ENCODE results near the gene CEMP1.
"Not testable (repeated sequence)": the region's sequence is repeated elsewhere in the genome, so short reads cannot be mapped to it uniquely, and the experiment has no call there.

Gene CEMP1

GRCh38 chr16:2531371-2531695, at the start of gene CEMP1:
Gene CEMP1 (minus strand): TSS chr16:2531408. CDS start chr16:2531073, 335 bp downstream.
- no peak for DNase-seq

- not testable (repeated sequence) for DNase-seq
Observed at GRCh38 chr16:2580818-2581217, 49.6 kb upstream of the CEMP1 start.

- DNase-seq = not testable (repeated sequence)
Observed at GRCh38 chr16:2580143-2580542, 48.9 kb upstream of the CEMP1 start.

DNA sequence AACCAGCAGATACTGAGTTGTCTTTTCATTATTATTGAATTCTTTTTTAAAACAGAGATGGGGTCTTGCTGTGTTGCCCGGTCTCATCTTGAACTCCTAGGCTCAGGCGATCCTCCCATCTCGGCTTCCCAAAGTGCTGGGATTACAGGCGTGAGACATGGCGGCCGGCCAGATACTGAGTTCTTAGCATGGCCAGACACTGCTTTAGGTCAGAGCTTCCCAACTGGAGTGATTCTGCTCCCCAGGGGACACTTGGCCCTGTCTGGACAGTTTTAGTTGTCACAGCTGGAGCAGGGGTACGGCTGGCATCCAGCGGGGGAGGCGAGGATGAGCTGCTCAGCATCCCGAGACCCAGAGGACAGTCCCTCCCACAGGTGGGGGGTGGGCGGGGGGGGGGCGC, 47.7 kb upstream of the CEMP1 start:
- DNase-seq = not testable (repeated sequence)

- not testable (repeated sequence) for DNase-seq
Observed at GRCh38 chr16:2577044-2577443, 45.8 kb upstream of the CEMP1 start.

DNA sequence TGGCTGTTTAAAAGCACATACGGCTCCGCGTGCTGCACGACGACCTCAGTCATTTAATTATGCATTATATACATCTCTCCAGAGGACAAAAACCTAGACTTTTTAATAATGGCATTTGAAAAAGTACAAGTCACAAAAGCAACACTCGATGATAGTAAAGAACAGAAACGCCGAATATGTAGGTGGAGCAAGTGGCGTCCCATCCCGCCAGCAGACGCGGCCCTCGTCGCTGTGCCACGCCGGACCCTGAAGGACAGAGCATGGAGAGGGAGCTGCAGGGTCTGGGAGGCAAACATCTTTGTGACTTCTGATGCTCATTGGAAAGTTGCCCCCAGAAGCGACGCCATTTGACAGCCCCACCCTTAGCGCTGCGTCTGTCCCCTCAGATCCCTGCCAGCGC, 44.6 kb upstream of the CEMP1 start:
- not testable (repeated sequence) for DNase-seq

DNA sequence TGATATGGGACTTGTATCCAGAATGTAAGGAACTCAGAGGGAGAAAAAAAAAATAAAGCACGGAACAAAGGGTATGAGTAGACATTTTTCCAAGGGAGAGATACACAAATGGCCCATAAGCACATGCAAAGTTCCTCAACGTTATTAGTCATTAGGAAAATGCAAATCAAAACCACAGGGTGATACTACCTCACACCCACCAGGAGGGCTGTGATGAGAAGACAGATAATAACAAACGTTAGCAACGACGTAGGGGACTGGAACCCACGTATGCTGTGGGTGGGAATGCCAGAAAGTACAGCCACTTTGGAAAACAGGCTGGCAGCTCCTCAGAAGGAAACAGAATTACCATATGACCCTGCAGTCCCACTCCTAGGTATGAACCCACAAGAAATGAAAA, 41.5 kb upstream of the CEMP1 start:
- DNase-seq = not testable (repeated sequence)

GRCh38 chr16:2568573-2568972, 37.4 kb upstream of the CEMP1 start:
- DNase-seq = not testable (repeated sequence)

GRCh38 chr16:2567506-2567905, 36.3 kb upstream of the CEMP1 start:
- DNase-seq = not testable (repeated sequence)

DNA sequence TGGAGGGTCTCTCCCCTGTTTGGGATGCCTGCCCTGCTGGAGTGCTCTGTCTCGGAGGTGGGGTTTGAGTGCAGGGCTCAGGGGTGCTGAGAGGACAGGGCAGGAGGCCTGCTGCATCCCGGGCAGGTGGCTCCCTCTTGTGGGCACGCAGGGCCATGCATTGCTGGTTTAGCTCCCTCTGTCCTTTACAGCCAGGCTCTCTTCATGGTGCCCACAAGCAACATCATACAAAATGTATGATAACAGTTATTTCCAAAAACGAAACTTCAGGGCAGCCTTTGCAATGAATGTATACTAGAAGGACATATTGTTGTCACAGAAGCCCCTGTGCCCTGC, 29.6 kb upstream of the CEMP1 start:
- not testable (repeated sequence) for DNase-seq

DNA sequence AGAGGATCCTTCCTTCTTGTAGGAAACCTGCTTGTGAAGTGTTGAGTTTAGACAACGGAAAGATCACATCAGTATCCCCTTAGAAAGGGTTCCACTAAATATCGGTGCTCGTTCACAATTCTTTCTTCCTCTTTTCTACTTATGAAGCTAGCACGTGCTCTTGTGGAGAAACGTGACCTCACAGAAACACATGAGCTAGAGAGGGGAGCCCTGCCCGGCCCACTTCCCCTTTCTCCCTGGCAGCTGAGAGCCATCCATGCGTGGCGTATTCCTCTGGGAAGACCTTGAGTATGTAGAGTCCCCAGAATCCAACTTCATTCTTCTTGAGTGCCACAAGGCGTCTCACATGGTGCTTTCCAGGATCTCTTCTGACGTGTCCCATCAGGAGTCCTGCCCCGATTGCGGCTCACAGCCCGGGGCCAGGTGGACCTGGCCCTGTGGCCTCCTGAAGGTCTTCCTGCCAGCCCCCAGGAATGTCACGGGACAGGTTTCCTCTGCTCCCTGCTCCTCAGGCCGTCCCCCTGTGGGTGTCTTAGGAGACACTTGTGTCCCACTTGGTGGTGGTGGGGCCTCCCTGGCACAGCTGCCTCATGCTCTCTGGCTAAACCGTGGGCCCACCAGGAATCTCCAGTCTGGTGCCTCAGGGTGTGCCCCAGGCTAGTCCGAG, 29.1 kb upstream of the CEMP1 start:
- DNase-seq = not testable (repeated sequence)

GRCh38 chr16:2557150-2557549, 25.9 kb upstream of the CEMP1 start:
- DNase-seq = not testable (repeated sequence)

DNA sequence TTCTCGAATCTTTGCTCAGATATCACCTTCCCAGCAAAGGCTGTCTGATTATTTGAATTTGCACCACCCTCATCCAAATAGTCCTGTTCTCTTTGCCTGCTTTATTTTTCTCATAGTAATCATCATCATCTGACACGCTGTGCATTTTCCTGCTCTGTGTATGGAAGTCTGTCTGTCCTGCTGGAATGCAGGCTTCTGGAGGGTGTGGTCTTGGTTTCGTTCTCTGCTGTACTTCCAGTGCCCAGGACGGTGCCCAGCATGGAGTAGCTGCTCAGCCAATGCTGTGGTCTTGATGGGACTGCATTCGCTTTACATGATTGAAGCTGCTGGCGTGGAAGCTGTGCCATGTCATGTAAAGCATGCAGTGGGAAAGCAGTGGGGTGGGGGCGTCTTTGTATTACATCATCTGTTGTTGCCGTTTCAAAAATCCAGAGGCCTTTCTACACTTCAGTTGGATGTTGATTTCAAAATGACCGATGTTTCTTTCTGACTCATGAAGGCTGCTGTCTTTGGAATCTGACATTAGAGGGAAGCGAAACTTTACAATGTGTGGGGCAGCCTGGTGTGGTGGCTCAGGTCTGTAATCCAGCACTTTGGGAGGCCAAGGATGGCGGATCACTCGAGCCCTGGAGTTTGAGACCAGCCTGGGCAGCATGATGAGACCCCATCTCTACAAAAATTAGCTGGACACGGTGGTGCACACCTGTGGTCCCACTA, 23.7 kb upstream of the CEMP1 start:
- not testable (repeated sequence) for DNase-seq

GRCh38 chr16:2551420-2551889, 20.2 kb upstream of the CEMP1 start:
- DNase-seq = not testable (repeated sequence)

- not testable (repeated sequence) for DNase-seq
Observed at GRCh38 chr16:2550283-2550878, 19.2 kb upstream of the CEMP1 start.

GRCh38 chr16:2543771-2544170, 12.6 kb upstream of the CEMP1 start:
- DNase-seq = not testable (repeated sequence)

GRCh38 chr16:2541409-2541808, 10.2 kb upstream of the CEMP1 start:
- DNase-seq = not testable (repeated sequence)

DNA sequence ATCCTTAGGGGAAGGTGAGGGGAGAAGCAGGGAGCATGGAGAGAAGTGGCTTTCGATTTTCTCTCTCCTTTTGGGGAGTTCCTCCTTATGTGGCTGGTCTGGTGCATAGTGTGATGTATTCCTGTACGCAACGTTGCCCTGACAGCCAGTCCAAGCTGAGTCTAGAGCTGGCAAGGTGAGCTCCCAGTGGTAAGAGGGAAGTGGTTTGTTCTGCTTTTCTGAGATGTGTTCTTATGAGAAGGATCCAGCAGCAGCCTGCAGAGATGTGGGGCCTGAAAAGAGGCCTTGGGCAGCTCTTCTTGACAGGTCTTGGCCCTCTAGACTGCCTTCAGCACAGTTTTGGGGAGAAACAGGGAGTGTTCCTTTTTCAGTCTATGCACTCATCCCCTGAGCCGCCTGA, 9.7 kb upstream of the CEMP1 start:
- DNase-seq = not testable (repeated sequence)

- DNase-seq = not testable (repeated sequence)
Observed at GRCh38 chr16:2539845-2540458, 8.7 kb upstream of the CEMP1 start.

DNA sequence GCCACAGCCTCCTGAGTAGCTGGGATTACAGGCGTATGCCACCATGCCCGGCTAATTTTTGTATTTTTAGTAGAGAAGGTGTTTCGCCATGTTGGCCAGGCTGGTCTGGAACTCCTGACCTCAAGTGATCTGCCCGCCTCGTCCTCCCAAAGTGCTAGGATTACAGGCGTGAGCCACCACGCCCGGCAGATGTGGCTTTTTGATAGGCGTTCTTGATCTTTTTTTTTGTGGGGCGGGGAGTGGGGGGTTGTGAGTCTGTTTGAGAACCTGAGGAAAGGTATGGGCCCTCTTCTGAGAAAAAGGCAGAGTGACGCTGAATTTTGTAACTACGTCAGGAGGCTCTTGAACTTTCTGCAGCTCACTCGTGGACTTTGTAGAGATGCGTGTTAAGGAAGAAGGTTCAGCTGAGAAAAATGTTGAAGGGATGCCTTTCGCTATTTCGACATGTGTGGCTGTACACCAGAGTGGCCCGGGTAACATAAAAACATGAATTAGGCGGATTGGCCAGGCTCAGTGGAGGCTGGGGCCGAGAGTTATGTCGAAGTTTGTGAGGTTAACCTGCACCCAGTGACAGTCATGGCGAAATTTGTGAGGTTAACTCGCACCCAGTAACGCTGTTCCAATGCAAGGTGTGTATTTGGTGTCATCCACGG, 8.1 kb upstream of the CEMP1 start:
- not testable (repeated sequence) for DNase-seq

DNA sequence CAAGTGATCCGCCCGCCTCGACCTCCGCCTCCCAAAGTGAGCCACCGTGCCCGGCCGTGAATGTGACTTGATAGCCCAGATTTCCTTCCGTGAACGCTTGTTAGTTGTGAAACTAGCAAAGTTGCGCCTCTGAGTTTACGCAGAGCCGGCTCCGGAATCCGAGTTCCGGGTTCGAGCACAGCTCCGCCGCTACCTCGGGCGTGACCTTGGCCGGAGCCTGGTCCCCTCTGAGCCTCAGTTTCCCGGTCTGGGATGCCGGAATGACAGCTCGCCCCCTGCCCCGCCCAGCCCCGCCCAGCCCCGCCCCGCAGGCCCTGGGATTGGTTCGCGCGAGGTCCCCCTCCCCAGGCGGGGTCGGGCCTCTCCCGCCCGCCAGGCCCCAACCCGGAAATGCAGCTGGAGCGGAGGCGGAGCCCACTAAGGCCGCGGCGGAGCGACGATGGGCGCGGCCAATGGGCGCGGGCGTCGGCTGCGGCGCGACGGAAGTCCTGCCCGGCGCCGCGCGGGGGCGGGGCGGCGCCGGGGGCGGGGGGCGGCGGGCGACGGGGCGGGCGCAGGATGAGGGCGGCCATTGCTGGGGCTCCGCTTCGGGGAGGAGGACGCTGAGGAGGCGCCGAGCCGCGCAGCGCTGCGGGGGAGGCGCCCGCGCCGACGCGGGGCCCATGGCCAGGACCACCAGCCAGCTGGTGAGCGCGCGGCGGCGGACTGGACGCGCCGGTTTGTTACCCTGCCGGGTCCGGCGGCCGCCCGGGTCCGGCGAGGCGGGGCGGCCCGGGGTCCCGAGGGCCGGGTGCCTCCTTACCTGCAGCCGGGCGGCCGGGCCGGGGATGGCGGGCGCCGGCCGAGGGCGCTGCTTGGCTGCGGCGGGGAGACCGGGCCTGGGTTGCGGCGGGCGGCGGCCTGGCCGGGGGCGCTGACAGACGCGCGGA, 6.5 kb upstream of the CEMP1 start, which contains the start of gene PDPK1:
PDPK1 (plus strand) TSS at position 571 of the 929 bp plus-strand sequence; CDS start at position 663, 92 bp downstream.
- peak; percentile 93 to 99 (median 95) for DNase-seq

DNA sequence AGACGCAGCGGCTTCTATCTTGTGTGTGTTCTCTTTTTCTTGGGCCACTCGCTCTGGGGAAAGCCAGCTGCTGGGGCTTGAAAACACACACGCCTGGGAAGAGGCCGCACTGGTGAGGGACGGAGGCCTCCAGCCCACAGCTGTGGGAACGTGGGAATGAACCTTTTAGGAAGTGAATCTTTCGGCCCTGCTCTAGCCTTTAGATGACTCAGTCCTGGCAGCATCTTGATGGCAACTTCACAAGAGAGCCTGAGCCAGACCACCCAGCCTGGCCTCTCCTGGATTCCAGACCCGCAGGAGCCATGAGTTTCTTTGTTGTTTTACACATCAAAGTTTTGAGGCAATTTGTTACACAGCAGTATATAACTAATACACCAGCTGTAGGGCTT, 4.4 kb upstream of the CEMP1 start:
- no peak for DNase-seq

All from NCI-H1417 (cell line).